Measurements from ENCODE around the gene ADAMTSL3. TPM values are rescaled to one million over a fixed set of nuclear protein-coding genes. Genes with fewer than 3 reads are reported as not detected.

Gene ADAMTSL3
- total and polyA plus RNA-seq, 4 donors: 3.5 to 19.0 (median 8.0) TPM

DNA sequence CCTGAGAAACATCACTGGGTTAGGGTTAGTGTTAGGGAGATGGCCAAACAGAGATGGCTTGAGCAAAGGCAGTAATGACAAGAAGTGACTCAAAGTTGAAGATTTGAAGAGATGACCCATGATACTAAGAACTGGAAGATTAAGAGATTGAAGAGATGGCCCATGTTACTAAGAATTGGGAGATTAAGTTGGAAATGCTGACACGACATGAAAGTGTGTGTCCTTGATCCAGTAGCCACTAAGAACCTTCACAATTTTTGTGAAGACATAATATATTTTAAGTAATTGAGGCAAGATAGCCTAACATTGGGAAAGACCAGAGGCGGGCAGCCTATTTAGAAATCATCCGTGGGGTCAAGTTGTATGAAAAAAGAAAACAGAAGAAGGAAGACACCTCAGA lies 239.4 kb downstream of the ADAMTSL3 start:
- peaks cover 3 to 11% (median 5%) of the 10 kb centered on the region in 4 donors for H3K4me1 ChIP-seq (ENCODE audit: control insufficient read depth in 4 of 4, insufficient read depth in 4 of 4, low read length in 3 of 4)
- peaks cover 0 to 6% (median 1%) of the 10 kb centered on the region in 4 donors for H3K36me3 ChIP-seq (ENCODE audit: control insufficient read depth in 4 of 4, insufficient read depth in 3 of 4, low read depth in 1 of 4, low read length in 3 of 4)
- no peak overlapping the region for H3K4me3 ChIP-seq (ENCODE audit: low read depth in 1 of 3, low read length in 3 of 3)
- no peak overlapping the region for H3K27ac ChIP-seq (ENCODE audit: low read depth in 1 of 2, low read length in 2 of 2)
- no peaks in the 10 kb centered on the region for H3K27me3 ChIP-seq (ENCODE audit: control insufficient read depth in 4 of 4, insufficient read depth in 4 of 4, low read length in 3 of 4)
- TF ChIP-seq, protein P1, sequence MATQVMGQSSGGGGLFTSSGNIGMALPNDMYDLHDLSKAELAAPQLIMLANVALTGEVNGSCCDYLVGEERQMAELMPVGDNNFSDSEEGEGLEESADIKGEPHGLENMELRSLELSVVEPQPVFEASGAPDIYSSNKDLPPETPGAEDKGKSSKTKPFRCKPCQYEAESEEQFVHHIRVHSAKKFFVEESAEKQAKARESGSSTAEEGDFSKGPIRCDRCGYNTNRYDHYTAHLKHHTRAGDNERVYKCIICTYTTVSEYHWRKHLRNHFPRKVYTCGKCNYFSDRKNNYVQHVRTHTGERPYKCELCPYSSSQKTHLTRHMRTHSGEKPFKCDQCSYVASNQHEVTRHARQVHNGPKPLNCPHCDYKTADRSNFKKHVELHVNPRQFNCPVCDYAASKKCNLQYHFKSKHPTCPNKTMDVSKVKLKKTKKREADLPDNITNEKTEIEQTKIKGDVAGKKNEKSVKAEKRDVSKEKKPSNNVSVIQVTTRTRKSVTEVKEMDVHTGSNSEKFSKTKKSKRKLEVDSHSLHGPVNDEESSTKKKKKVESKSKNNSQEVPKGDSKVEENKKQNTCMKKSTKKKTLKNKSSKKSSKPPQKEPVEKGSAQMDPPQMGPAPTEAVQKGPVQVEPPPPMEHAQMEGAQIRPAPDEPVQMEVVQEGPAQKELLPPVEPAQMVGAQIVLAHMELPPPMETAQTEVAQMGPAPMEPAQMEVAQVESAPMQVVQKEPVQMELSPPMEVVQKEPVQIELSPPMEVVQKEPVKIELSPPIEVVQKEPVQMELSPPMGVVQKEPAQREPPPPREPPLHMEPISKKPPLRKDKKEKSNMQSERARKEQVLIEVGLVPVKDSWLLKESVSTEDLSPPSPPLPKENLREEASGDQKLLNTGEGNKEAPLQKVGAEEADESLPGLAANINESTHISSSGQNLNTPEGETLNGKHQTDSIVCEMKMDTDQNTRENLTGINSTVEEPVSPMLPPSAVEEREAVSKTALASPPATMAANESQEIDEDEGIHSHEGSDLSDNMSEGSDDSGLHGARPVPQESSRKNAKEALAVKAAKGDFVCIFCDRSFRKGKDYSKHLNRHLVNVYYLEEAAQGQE (IDR thresholded peaks at IDR 0.05): no peak
- TF ChIP-seq, protein P2, sequence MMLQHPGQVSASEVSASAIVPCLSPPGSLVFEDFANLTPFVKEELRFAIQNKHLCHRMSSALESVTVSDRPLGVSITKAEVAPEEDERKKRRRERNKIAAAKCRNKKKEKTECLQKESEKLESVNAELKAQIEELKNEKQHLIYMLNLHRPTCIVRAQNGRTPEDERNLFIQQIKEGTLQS (IDR thresholded peaks at IDR 0.05): no peak
- no peak for TF ChIP-seq HNF4G (IDR thresholded peaks at IDR 0.05)
- TF ChIP-seq GABPA (IDR thresholded peaks at IDR 0.05 in 1 of 2, conservative IDR thresholded peaks at IDR 0.05 in 1 of 2): no peak
- TF ChIP-seq, protein P3, sequence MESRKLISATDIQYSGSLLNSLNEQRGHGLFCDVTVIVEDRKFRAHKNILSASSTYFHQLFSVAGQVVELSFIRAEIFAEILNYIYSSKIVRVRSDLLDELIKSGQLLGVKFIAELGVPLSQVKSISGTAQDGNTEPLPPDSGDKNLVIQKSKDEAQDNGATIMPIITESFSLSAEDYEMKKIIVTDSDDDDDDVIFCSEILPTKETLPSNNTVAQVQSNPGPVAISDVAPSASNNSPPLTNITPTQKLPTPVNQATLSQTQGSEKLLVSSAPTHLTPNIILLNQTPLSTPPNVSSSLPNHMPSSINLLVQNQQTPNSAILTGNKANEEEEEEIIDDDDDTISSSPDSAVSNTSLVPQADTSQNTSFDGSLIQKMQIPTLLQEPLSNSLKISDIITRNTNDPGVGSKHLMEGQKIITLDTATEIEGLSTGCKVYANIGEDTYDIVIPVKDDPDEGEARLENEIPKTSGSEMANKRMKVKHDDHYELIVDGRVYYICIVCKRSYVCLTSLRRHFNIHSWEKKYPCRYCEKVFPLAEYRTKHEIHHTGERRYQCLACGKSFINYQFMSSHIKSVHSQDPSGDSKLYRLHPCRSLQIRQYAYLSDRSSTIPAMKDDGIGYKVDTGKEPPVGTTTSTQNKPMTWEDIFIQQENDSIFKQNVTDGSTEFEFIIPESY (IDR thresholded peaks at IDR 0.05): no peak
- TF ChIP-seq JUND (IDR thresholded peaks at IDR 0.05): no peak
- TF ChIP-seq EGR1 (IDR thresholded peaks at IDR 0.05; ENCODE audit: low read depth in 2 of 2): no peak
- TF ChIP-seq FOXA2 (IDR thresholded peaks at IDR 0.05): no peak
- TF ChIP-seq, protein P4, sequence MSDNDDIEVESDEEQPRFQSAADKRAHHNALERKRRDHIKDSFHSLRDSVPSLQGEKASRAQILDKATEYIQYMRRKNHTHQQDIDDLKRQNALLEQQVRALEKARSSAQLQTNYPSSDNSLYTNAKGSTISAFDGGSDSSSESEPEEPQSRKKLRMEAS (IDR thresholded peaks at IDR 0.05): no peak
- TF ChIP-seq SP1 (IDR thresholded peaks at IDR 0.05): no peak
- TF ChIP-seq TAF1 (conservative IDR thresholded peaks at IDR 0.05): no peak
- TF ChIP-seq RXRA (IDR thresholded peaks at IDR 0.05): no peak
- no peak for TF ChIP-seq FOXA1 (IDR thresholded peaks at IDR 0.05)
- no peak for TF ChIP-seq RAD21 (IDR thresholded peaks at IDR 0.05)
- TF ChIP-seq, protein P5, sequence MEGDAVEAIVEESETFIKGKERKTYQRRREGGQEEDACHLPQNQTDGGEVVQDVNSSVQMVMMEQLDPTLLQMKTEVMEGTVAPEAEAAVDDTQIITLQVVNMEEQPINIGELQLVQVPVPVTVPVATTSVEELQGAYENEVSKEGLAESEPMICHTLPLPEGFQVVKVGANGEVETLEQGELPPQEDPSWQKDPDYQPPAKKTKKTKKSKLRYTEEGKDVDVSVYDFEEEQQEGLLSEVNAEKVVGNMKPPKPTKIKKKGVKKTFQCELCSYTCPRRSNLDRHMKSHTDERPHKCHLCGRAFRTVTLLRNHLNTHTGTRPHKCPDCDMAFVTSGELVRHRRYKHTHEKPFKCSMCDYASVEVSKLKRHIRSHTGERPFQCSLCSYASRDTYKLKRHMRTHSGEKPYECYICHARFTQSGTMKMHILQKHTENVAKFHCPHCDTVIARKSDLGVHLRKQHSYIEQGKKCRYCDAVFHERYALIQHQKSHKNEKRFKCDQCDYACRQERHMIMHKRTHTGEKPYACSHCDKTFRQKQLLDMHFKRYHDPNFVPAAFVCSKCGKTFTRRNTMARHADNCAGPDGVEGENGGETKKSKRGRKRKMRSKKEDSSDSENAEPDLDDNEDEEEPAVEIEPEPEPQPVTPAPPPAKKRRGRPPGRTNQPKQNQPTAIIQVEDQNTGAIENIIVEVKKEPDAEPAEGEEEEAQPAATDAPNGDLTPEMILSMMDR (IDR thresholded peaks at IDR 0.05; ENCODE audit: low read depth, low read length, missing input control): no peak
- TF ChIP-seq HNF4A (conservative IDR thresholded peaks at IDR 0.05): no peak
- no peaks in the 10 kb centered on the region for H3K9me3 ChIP-seq (ENCODE audit: control insufficient read depth in 4 of 4, low read length in 3 of 4)
- no peak overlapping the region for H3K9ac ChIP-seq (ENCODE audit: low read depth in 1 of 2, low read length in 2 of 2)
- no peak for DNase-seq (ENCODE audit: low spot score)
- WGBS: 97% methylated on average over 3 of the region's 3 CpGs

DNA sequence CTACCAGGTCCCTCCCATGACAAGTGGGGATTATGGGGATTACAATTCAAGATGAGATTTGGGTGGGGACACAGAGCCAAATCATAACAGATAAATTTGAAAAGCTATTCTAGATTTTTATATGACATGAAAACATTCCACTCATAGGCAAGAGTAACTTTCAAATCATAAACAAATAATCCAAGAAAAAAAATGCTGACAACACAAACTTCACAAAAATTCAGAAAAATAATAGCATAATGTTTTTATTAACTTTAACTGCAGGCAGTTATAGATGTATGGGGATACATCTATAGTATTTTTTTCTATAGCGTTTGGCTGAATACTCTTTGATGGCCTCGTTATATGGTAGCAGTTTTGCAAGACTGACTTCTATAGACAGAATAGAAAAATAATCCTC lies 243.1 kb downstream of the ADAMTSL3 start:
- no peak overlapping the region for H3K27ac ChIP-seq (ENCODE audit: low read depth in 1 of 2, low read length in 2 of 2)
- H3K36me3 ChIP-seq (ENCODE audit: control insufficient read depth in 4 of 4, insufficient read depth in 3 of 4, low read depth in 1 of 4, low read length in 3 of 4): peaks cover 3 to 22% (median 13%) of the 10 kb centered on the region in 4 donors
- no peak overlapping the region for H3K4me3 ChIP-seq (ENCODE audit: low read depth in 1 of 3, low read length in 3 of 3)
- no peak for TF ChIP-seq EGR1 (IDR thresholded peaks at IDR 0.05; ENCODE audit: low read depth in 2 of 2)
- no peak for TF ChIP-seq GABPA (IDR thresholded peaks at IDR 0.05 in 1 of 2, conservative IDR thresholded peaks at IDR 0.05 in 1 of 2)
- no peak for TF ChIP-seq JUND (IDR thresholded peaks at IDR 0.05)
- TF ChIP-seq, protein P4 (IDR thresholded peaks at IDR 0.05): no peak
- TF ChIP-seq, protein P3 (IDR thresholded peaks at IDR 0.05): no peak
- TF ChIP-seq RXRA (IDR thresholded peaks at IDR 0.05): no peak
- no peak for TF ChIP-seq HNF4A (conservative IDR thresholded peaks at IDR 0.05)
- TF ChIP-seq SP1 (IDR thresholded peaks at IDR 0.05): no peak
- TF ChIP-seq YY1 (IDR thresholded peaks at IDR 0.05): no peak
- H3K4me1 ChIP-seq (ENCODE audit: control insufficient read depth in 4 of 4, insufficient read depth in 4 of 4, low read length in 3 of 4): peaks cover 0 to 3% (median 0%) of the 10 kb centered on the region in 4 donors
- 96% methylated on average over 2 of the region's 2 CpGs for WGBS
- no peak overlapping the region for H3K9ac ChIP-seq (ENCODE audit: low read depth in 1 of 2, low read length in 2 of 2)
- no peaks in the 10 kb centered on the region for H3K27me3 ChIP-seq (ENCODE audit: control insufficient read depth in 4 of 4, insufficient read depth in 4 of 4, low read length in 3 of 4)
- H3K9me3 ChIP-seq (ENCODE audit: control insufficient read depth in 4 of 4, low read length in 3 of 4): no peaks in the 10 kb centered on the region
- no peak for DNase-seq (ENCODE audit: low spot score)
